NK-92 (cell line): ENCODE results near the gene PHACTR4.
"Not testable (repeated sequence)": the region's sequence is repeated elsewhere in the genome, so short reads cannot be mapped to it uniquely, and the experiment has no call there.

ENCODE experiments used
- DNase-seq: peaks from one replicate; lab custom pipeline; 2025; ENCODE audit not compliant: unreplicated experiment; lab: John Stamatoyannopoulos, UW

The PHACTR4 gene

DNA sequence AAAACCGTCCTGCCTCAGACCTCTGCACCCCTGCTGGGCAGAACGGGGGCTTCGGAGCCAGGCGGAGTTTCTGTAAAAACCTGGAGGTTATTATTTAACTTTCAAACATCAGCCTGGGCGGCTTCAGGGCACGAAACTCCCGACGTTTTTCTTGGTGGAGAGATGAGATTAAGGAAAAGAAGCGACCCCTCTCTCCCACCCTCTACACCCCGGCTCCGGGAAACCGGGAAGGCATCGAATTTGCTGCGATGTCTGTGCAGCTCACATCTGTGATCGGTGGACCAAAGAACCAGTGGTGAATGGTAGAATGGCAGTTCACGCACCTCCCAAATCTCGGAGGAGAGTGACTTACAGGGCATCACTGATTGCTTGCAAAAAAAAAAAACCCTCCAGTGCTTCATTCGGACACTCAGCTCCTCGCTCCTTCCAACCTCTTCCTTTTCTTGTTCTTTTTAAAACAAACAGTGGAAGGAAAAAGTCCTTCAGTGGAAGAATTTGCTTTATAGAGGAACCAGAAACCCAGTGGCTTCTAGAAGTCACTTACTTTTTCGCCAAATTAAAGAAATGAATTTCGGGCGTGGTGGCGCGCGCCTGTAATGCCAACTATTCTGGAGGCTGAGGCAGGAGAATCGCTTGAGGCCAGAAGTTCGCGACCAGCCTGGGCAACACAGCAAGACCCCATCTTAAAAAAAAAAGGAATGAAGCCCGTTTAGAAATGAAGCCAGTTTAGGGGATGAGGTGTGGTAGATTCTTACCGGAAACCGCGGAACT is 884 bp downstream of the PHACTR4 start:
- no peak for DNase-seq

- no peak for DNase-seq
Measured at GRCh38 chr1:28371010-28371377, 1.5 kb downstream of the PHACTR4 start.

- DNase-seq: not testable (repeated sequence)
Measured at GRCh38 chr1:28373450-28373849, 3.9 kb downstream of the PHACTR4 start.

DNA sequence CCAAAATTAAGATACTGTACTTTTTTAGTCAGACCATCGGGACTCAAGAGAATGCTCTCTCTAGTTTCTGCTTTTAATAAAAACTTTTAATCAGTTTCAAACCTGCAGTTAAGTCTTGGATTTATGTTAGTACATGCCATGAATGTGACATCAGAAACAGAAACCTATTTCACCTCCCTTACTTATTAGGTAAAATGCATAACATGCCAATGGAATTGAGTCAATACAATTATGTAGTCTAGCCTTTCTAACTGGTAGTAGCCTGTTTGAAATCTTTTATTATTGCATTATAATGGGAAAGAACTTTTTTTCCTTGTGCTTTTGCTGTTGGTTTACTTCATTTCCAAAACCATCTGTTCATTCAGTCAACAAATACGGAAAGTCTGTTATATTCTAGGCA is 4.8 kb downstream of the PHACTR4 start:
- DNase-seq: no peak

DNA sequence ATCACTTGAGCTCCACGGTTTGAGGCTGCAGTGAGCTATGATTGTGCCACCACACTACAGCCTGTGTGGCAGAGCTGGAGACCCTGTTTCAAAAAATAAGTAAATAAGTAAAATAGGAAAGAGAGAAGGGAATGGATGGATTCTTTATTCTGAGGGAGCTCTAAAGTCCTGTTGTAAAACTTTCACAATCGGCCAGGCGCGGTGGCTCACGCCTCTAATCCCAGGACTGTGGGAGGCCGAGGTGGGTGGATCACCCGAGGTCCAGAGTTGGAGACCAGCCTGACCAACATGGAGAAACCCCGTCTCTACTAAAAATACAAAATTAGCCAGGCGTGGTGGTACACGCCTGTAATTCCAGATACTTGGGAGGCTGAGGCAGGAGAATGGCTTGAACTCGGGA is 6.1 kb downstream of the PHACTR4 start:
- not testable (repeated sequence) for DNase-seq

- DNase-seq: not testable (repeated sequence)
Measured at GRCh38 chr1:28376195-28376594, 6.7 kb downstream of the PHACTR4 start.

DNA sequence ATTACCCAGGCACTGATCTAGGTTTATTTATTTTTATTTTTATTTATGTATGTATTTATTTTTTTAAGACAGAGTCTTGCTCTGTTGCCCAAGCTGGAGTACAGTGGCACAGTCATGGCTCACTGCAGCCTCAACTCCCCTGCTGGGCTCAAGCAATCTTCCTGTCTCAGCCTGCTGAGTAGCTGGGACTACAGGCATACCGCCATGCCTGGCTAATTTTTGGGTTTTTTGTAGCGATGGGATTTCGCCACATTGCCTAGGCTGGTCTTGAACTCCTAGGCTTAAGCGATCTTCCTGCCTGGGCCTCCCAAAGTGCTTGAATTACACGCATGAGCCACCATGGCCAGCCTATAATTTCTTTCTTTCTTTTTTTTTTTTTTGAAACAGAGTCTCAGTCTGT is 9.4 kb downstream of the PHACTR4 start:
- no peak for DNase-seq

GRCh38 chr1:28380394-28380793 is 10.9 kb downstream of the PHACTR4 start:
- no peak for DNase-seq

DNA sequence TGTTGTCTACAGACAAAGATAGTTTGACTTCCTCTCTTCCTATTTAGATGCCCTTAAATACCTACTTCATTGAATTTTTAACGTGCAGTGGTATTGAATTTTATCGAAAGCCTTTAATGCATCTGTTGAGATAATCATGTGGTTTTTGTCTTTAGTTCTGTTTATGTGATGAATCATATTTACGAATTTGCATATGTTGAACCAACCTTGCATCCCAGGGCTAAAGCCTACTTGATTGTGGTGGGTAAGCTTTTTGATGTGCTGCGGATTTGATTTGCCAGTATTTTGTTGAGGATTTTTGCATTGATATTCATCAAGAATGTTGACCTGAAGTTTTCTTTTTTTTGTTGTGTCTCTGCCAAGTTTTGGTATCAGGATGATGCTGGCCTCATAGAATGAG is 14.2 kb downstream of the PHACTR4 start:
- not testable (repeated sequence) for DNase-seq

GRCh38 chr1:28392027-28392652 is 22.6 kb downstream of the PHACTR4 start:
- DNase-seq: no peak

GRCh38 chr1:28394136-28394535 is 24.6 kb downstream of the PHACTR4 start:
- no peak for DNase-seq

DNA sequence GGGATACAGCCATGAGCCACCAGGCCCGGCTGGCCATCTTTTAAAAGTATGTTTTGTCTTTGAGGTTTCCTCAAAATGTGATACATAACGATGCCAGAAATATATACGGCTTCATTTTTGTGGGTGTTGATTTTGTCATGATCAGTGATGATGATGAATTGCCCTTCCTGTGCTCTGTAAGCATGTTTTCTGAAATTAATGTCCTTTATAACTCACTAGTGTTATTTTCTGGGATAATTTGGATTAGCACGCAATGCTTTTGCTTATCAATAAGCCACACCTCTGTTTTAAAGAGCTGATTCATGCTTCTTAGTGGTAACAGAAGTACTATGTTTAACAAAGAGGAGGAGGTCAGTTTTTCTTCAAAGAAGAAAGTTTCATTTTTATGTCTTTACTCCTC is 25.6 kb downstream of the PHACTR4 start:
- no peak for DNase-seq

GRCh38 chr1:28401760-28402159 is 32.2 kb downstream of the PHACTR4 start:
- DNase-seq: no peak

GRCh38 chr1:28409090-28409489 is 39.5 kb downstream of the PHACTR4 start:
- DNase-seq: no peak

DNA sequence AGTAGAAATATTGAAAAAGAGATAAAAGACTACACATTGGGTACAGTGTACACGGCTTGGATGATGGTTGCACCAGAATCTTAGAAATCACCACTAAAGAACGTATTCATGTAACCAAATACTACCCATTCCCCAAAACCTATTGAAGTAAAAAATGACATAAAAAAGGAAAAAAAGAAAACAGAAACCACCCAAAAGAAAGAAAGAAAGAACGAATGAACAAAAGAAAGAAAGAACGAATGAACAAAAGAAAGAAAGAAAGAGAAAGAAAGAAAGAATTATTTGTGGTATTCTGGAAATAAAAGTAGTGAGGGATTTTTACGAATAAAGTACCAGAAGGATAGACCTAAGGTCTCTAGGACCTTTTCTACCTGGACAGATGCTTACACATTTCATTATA is 42.1 kb downstream of the PHACTR4 start:
- no peak for DNase-seq

DNA sequence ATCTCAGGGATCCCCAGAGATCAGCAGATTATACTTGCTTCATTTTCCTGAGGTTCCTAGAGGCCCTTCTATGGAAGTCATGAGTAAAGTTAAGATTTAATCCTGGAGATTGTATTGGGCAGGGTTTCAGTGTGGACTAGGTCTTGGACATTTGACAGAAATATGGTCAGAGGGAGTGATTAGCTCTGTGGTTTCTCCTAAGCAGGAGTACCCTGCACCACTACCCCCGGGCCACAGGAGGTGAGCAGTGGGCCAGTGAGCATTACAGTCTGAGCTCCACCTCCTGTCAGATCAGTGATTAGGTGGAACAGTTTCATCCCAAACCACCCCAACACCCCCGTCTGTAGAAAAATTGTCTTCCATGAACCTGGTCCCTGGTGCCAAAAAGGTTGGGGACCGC is 43.2 kb downstream of the PHACTR4 start:
- DNase-seq: no peak

- no peak for DNase-seq
Measured at GRCh38 chr1:28416509-28417194, 47.1 kb downstream of the PHACTR4 start.

DNA sequence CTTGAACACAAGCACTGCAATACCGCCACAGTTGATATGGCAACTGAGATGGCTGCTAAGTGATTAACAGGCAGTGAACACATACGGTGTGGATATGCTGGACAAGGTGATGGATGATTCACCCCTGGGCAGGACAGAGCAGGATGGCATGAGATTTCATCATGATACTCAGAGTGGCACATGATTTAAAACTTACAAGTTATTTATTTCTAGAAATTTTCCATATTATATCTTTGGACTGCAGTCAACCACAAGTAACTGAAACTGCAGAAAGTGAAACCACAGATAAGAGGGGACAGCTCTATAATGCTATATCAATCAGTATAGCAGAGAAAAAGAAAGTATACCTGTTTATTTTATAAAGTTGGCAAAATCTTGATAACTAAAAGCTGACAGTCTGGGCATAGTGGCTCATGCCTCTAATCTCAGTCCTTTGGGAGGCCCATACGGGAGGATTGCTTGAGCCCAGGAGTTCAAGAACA is 47.9 kb downstream of the PHACTR4 start:
- DNase-seq: no peak

DNA sequence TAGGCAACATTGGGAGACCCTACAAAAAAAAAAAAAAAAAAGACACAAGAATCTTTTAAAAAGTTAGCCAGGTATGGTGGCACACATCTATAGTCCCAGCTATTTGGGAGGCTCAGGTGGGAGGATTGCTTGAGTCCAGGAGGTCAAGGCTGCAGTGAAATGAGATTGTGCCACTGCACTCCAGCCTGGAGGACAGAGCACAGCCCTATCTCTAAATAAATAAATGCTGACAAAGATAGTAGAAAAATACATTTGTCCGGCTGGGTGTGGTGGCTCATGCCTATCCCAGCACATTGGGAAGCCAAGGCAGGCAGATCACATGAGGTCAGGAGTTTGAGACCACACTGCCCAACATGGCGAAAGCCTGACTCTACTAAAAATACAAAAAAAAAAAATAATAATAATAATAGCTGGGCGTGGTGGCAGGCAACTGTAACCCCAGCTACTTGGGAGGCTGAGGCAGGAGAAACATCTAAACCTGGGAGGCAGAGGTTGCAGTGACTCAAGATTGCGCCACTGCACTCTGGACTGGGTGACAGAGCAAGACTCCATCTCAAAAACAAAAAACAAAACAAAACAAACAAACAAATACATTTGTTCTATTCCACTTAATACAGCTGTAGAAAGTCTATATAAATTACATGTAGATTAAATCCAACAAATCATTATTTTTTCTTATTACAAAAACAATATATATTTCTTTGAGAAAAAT is 48.5 kb downstream of the PHACTR4 start:
- DNase-seq: no peak

DNA sequence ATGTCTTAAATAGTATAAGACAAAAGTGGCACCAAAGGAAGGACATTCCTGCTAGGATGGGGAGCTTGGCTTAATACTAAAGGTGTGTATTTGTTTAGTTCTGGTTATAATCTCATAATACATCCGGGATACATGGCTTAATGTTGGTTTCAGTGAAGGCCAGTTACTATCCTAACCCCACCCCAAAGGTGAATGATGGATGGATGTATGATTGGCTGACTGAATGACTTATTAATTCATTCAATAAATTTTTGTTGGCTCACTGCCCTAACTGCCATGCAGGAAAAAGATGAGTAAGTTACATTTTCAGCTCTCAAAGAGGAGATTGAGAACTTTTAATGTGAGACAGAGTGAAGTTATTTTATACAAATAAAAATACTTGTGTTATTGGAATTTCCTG is 52.2 kb downstream of the PHACTR4 start:
- no peak for DNase-seq

GRCh38 chr1:28426831-28427230 is 57.3 kb downstream of the PHACTR4 start:
- DNase-seq: no peak
